HTR-8/SVneo (cell line): ENCODE data around the gene INPP5J.
"Not testable (repeated sequence)": the region's sequence is repeated elsewhere in the genome, so short reads cannot be mapped to it uniquely, and the experiment has no call there.

ENCODE experiments used
- DNase-seq: peaks from one replicate; pipeline ENCODE4 v3.0.0; 2011; ENCODE audit warnings: low spot score, mixed read lengths; ENCODE audit not compliant: insufficient read length
- FAIRE-seq: peaks from 2 replicates; lab custom pipeline; 2011; peaks lifted over from hg19 to GRCh38; lab: Jason Lieb, UNC

The INPP5J gene

GRCh38 chr22:31122532-31123291, at the start of gene INPP5J:
Gene INPP5J, plus strand, starts transcription at chr22:31122966. Its CDS starts 49 bp downstream, at chr22:31123015.
- DNase-seq (peak; percentile 67), FAIRE-seq (no peak)

- not testable (repeated sequence) for FAIRE-seq, DNase-seq
Observed at GRCh38 chr22:31073125-31073524, 49.6 kb upstream of the INPP5J start.

GRCh38 chr22:31073545-31074145, 49.1 kb upstream of the INPP5J start:
- FAIRE-seq, DNase-seq: not testable (repeated sequence)

GRCh38 chr22:31075961-31076360, 46.8 kb upstream of the INPP5J start:
- FAIRE-seq (no peak), DNase-seq (no peak)

- no peak for FAIRE-seq
Observed at GRCh38 chr22:31077681-31078080, 45.1 kb upstream of the INPP5J start.

GRCh38 chr22:31078389-31078788, 44.4 kb upstream of the INPP5J start:
- not testable (repeated sequence) for DNase-seq, FAIRE-seq

More at GRCh38 chr22:31077681-31078080, 45.1 kb upstream of the INPP5J start:
- DNase-seq, result no peak

- DNase-seq (no peak), FAIRE-seq (no peak)
Observed at GRCh38 chr22:31079095-31079642, 43.6 kb upstream of the INPP5J start.

GRCh38 chr22:31080164-31080847, 42.5 kb upstream of the INPP5J start:
- no peak for FAIRE-seq
- DNase-seq, result no peak

GRCh38 chr22:31080848-31081649, 41.7 kb upstream of the INPP5J start, which contains the start of gene SMTN:
Gene SMTN, plus strand, starts transcription at chr22:31081318. Its CDS starts 1,941 bp downstream, at chr22:31083259.
- DNase-seq (peak; percentile 82), FAIRE-seq (peak; percentile 80)

- FAIRE-seq, result no peak
Observed at GRCh38 chr22:31081963-31082605, 40.7 kb upstream of the INPP5J start.

GRCh38 chr22:31082606-31083376, 40.0 kb upstream of the INPP5J start:
- no peak for FAIRE-seq
- peak; percentile 42 for DNase-seq

More at GRCh38 chr22:31081963-31082605, 40.7 kb upstream of the INPP5J start:
- DNase-seq, result no peak

- FAIRE-seq (no peak), DNase-seq (no peak)
Observed at GRCh38 chr22:31083377-31083768, 39.4 kb upstream of the INPP5J start.

- DNase-seq (no peak), FAIRE-seq (no peak)
Observed at GRCh38 chr22:31083923-31084810, 38.6 kb upstream of the INPP5J start.

- DNase-seq, result no peak
- no peak for FAIRE-seq
Observed at GRCh38 chr22:31084811-31085492, 37.8 kb upstream of the INPP5J start.

GRCh38 chr22:31085493-31085824, 37.3 kb upstream of the INPP5J start:
- FAIRE-seq (no peak), DNase-seq (no peak)

GRCh38 chr22:31085928-31086327, 36.8 kb upstream of the INPP5J start:
- DNase-seq (no peak), FAIRE-seq (no peak)

GRCh38 chr22:31086703-31087330, 35.9 kb upstream of the INPP5J start:
- DNase-seq (no peak), FAIRE-seq (no peak)
